DMS79 (cell line): ENCODE data around the gene PSPH.
"Not testable (repeated sequence)": the region's sequence is repeated elsewhere in the genome, so short reads cannot be mapped to it uniquely, and the experiment has no call there.

Source experiments
- DNase-seq: peaks from one replicate; lab custom pipeline; 2025; lab: John Stamatoyannopoulos, UW

Gene PSPH

GRCh38 chr7:56051339-56052191 lies at the start of gene PSPH, which contains the start of gene CCT6A:
TSS of gene PSPH (minus strand) at chr7:56051444. CDS start at chr7:56021212, 30,232 bp downstream.
TSS of gene CCT6A (plus strand) at chr7:56051765. CDS start at chr7:56051849, 84 bp downstream.
- peak; percentile 98 for DNase-seq

GRCh38 chr7:56099653-56100052 lies 48.4 kb upstream of the PSPH start:
- DNase-seq: no peak

- DNase-seq: not testable (repeated sequence)
These were observed 47.2 kb upstream of the PSPH start for GRCh38 chr7:56098187-56099008.

GRCh38 chr7:56097700-56098099 lies 46.5 kb upstream of the PSPH start:
- no peak for DNase-seq

- peak; percentile 52 for DNase-seq
These were observed 41.7 kb upstream of the PSPH start, which contains the start of gene PHKG1 for GRCh38 chr7:56092789-56093531. TSS of gene PHKG1 (minus strand) at chr7:56092952. CDS start at chr7:56088941, 4,011 bp downstream.

- DNase-seq: not testable (repeated sequence)
These were observed 41.1 kb upstream of the PSPH start for GRCh38 chr7:56092388-56092787.

GRCh38 chr7:56091591-56091990 lies 40.3 kb upstream of the PSPH start:
- no peak for DNase-seq

GRCh38 chr7:56087445-56087844 lies 36.2 kb upstream of the PSPH start:
- no peak for DNase-seq

GRCh38 chr7:56086761-56087160 lies 35.5 kb upstream of the PSPH start:
- DNase-seq: no peak

GRCh38 chr7:56083150-56083785 lies 32.0 kb upstream of the PSPH start:
- DNase-seq: peak; percentile 62

GRCh38 chr7:56081626-56082340 lies 30.5 kb upstream of the PSPH start:
- no peak for DNase-seq

- DNase-seq: not testable (repeated sequence)
These were observed 29.6 kb upstream of the PSPH start for GRCh38 chr7:56080726-56081435.

GRCh38 chr7:56079450-56080185 lies 28.4 kb upstream of the PSPH start:
- peak; percentile 82 for DNase-seq

GRCh38 chr7:56078196-56078595 lies 27.0 kb upstream of the PSPH start:
- no peak for DNase-seq

- DNase-seq: no peak
These were observed 26.4 kb upstream of the PSPH start for GRCh38 chr7:56077681-56078080.

GRCh38 chr7:56074371-56074791 lies 23.1 kb upstream of the PSPH start:
- DNase-seq: peak; percentile 28

GRCh38 chr7:56066376-56066775 lies 15.1 kb upstream of the PSPH start:
- DNase-seq: not testable (repeated sequence)

GRCh38 chr7:56063882-56064625 lies 12.8 kb upstream of the PSPH start, which contains the start of gene SUMF2:
TSS of gene SUMF2 (plus strand) at chr7:56064286. CDS start at chr7:56064312, 26 bp downstream.
- peak; percentile 68 for DNase-seq

- no peak for DNase-seq
These were observed 12.2 kb upstream of the PSPH start for GRCh38 chr7:56063500-56063881.
